Activated gamma-delta T cell treated with Interleukin-2 at 50 U/mL for 16 hours (primary cell): ENCODE data around the gene TGDS.
A peak's percentile ranks its signal among the peaks of the same experiment; 100 is the strongest.

Experiments
- DNase-seq: peaks from one replicate; pipeline ENCODE4 v3.0.0-alpha.2; 2020

TGDS gene

DNA sequence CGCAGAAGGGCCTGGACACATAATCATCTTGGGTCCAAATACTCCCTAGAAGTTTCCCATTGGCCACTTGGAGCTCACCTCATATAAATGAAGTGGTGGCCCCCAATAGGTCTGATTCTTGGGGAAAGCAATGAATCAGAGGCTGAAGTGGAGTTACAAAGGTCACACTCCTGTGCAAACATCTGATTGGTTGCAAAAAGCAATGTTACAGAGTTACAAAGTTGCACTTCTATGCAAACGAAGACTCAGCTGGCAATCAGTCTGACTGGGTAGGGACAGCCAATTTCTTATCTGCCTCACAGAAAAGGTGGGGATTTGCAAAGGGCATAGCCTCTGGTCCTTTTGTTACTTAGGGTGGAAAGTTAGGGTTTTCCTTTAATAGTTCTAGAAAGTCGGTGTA is 3.9 kb upstream of the TGDS start:
- no peak for DNase-seq

GRCh38 chr13:94598281-94598680 is 2.3 kb upstream of the TGDS start:
- no peak for DNase-seq

- no peak for DNase-seq
Observed at GRCh38 chr13:94596575-94596971, 621 bp upstream of the TGDS start.

GRCh38 chr13:94595001-94595949 is 677 bp downstream of the TGDS start:
- DNase-seq, result peak; percentile 15

DNA sequence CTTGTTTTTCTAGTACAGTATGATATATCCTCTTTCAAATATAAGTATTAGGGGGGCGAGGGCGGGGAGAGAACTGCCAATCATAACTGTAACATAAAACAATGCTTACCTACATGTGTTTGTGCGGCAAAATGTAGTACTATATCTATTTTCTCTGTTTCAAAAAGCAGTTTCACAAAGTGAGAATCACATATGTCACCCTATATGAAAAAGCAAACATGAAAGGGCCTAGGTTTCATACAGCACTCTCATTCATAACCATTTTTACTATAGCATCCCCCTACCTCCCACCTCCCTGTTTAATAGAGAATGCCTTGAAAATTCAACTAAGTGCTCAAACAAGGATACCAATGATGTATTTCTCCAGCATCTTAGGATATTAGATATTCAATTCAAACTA is 5.2 kb downstream of the TGDS start:
- DNase-seq, result no peak

GRCh38 chr13:94588541-94588940 is 7.4 kb downstream of the TGDS start:
- no peak for DNase-seq

GRCh38 chr13:94586371-94586770 is 9.6 kb downstream of the TGDS start:
- no peak for DNase-seq

GRCh38 chr13:94585543-94586101 is 10.3 kb downstream of the TGDS start:
- DNase-seq, result no peak

DNA sequence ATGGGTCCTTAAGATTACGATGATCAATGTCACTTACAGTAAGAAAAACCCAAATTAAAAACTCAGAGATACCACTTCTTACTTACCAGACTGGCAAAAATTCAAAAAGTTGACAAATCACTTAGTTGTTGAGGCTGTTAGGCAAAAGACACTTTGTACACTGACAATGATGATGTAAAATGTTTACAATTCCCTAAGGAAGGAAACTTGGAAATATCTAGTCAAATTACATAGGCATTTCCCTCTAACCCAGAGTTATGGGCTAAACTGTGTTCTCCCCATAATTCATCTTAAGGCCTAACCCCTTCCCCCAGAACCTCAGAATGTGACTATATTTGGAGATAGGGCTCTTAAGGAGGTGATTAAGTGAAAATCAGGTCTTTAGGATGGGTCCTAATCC is 12.0 kb downstream of the TGDS start:
- DNase-seq, result no peak

DNA sequence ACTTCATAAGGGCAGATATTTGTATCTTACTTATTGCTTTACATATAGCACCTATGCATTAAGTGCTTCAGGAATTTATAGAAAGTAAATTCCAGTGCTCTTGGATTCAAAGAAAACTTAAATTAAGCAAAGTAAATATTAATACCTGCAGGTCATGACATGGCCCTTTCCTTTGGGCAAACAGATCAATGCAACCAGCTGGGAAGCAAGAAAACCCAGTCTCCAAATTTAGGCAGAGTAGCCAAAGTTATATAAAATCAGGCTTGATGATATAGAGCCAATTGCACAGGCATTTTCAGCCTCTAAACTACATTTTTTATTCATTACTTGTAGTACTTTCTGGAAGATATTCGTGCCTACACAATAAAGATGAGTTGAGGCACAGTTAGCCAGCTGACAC is 16.9 kb downstream of the TGDS start:
- DNase-seq, result no peak

DNA sequence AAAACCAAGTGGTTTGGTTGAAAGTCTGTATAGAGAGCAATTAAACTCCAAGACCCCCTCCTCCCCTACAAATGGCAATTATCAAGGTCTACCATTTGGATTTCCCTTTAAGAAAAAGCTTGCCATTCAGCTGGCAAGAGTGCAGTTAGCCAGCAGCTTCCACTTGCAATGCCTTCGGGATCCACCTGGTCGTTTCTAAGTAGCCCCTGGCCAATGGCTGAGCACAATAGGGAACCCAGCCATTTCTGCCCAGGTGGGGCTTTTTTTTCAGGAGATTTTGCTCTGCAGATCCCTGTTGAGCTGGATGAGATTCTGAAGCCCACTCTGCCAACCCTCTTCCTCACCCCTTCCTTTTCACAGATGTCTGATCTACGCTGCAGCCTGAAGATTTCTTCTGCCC is 26.3 kb downstream of the TGDS start:
- DNase-seq, result no peak

GRCh38 chr13:94568443-94568842 is 27.5 kb downstream of the TGDS start:
- DNase-seq, result no peak

DNA sequence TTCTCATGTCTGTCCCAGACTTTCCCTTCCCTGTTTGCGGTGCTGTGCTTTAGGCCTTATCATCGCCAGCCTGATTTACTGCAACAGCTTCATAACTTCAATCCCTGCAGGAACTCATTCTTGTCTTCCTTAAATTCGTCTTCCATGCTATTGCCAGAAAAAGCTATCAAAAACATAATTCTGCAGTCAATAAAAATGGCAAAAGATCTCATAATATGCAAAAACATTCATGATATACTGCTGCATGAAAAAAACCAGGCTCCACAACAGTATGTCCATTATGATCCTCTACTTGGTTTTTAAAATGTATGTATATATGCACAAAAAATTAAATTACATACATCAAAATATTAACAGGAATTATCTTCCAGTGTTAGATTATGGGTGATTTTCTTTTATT is 28.4 kb downstream of the TGDS start:
- no peak for DNase-seq

DNA sequence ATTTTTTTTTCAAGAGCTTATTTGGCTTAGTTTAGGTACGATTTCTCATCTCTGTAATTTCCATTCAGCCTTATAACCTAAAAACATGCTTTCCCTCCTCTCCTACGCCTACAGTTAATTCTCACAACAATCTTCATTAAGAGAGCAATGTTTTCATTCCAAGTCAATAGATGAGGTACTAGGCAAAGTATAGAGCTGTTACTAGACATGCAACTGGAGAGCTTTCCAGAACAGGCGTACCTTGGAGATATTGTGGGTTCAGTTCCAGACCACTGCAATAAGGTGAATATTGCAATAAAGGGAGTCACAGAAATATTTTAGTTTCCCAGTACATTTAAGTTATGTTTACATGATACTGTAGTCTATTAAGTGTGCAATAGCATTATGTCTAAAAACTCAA is 34.8 kb downstream of the TGDS start:
- DNase-seq, result no peak

DNA sequence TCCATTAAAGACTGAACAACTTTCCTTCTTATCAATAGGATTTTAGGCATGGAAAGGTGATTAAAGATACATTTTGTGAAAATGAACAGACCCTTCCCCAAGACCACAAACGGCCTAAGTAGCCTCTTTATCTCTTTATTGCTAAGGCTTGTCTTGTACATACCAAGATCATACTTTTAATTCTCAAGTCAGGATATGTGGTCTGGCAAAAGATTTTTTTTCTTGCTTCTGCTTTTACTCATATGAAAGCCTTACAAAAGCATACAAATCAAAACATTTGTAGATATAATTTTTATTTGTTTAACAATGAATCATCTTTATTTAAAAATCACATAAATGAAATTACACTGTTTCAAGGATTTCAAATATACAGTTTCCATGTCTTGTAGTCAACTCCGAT is 35.8 kb downstream of the TGDS start:
- DNase-seq, result no peak

DNA sequence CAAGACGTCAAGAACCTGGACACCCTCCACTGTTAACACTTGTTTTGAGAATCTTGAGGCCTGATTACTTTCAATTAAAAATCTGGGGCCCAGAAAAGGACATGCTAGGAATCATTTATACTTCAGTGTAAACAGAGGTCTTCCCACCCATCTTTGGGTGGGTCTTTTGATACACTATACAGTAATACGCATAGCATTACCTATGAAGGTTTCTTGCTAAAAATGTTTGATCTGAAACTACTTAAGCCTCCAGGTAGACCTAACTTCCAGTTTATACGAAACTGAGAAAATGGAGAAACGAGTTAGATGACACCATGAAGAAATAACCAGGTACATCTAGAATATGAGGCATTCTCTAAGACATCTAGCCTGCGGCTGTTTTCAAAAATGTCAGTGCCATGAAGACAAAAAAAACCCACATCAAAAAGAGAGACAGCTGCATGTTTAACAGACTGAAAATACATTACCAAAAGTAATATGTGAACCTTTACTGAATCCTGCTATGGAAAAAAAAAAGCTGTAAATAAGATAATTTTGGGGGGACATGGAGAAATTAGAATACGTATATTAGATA is 36.6 kb downstream of the TGDS start:
- DNase-seq, result no peak

DNA sequence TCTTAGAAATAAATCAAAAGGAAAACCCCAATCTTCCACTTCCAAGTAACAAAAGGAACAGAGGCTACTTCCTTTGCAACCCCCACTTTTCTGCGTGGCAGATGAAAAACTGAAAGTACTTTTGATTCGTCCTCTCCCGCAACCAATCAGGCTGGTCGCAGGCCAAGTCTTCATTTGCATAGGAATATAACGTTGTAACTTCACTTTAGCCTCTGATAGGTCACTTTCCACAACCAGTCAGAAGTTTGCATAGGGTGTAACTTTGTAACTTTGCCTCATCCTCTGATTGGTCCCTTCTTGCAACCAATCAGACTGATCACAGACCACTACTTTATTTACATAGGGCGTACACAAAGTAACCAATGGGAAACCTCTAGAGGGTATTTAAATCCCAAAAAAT is 37.2 kb downstream of the TGDS start:
- no peak for DNase-seq

DNA sequence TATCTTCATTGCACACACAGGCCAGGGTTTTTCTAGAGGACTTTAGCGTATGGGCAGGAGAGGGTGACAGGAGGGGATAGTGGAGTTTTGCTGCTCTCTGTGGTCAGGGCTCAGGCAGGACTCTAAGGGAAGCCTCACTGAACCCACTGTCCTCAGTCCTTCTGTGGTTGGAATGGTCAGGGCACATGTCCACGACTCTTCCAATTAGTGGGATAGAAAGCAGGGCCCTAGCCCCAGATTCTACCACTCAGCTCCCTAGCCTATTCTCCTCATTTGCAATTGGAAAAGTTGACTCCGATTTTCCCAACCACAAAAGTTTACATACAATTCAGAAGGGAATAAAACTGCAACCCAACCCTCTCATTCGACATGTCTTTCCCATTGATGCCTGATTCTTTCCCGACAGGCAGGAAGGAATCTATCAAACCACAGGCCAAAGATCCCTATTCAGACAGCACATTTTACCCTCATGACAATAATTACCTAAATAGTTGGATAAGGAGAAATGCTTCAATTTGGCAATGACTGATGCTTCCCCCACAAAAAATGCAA is 38.2 kb downstream of the TGDS start:
- DNase-seq, result no peak

GRCh38 chr13:94556621-94557020 is 39.3 kb downstream of the TGDS start:
- DNase-seq, result no peak

- DNase-seq, result no peak
Observed at GRCh38 chr13:94556041-94556440, 39.9 kb downstream of the TGDS start.

GRCh38 chr13:94553766-94554165 is 42.2 kb downstream of the TGDS start:
- DNase-seq, result no peak

DNA sequence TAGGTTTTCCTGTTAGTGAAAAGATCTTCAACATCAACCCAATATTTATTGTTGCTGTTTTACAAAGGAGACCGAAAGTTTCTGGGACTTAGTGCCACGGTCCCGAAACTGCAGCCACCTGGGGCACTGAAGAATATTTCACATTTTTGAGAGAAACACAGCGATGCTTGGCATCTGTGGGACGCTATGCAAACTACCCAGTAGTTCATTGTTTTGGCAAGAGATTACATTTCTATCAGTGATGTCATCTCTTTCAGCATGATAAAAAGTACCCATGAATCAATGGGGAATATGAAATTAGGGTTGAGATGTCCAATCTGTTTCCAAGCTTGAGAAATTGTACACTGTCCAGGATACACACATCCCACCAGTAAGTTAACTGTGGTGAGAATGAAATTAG is 43.9 kb downstream of the TGDS start:
- no peak for DNase-seq

- DNase-seq, result no peak
Observed at GRCh38 chr13:94550062-94550738, 45.8 kb downstream of the TGDS start.
